K562 (cell line): Measurements from ENCODE around the gene GABRB2. TPM values are rescaled to one million over a fixed set of nuclear protein-coding genes. Genes with fewer than 3 reads are reported as not detected.

Experiments used
- ATAC-seq: fragments of 200-7000 bp; cut with Tn5 transposase; 3 replicates; pipeline ENCODE4 v1.9.1; 2020; ENCODE audit warnings: moderate library complexity
- BruUV-seq: library from RNA; stranded (reverse); fragments of 400-500 nt; replicated peaks from 2 replicates; lab custom pipeline; 2021; lab: Mats Ljungman, UMichigan
- CTCF ChIA-PET: fragments of 300-600 bp; formaldehyde crosslinking; extraction: SDS; loops from one replicate; lab custom pipeline; 2021; ENCODE audit warnings: low intra/inter-chr PET ratio; lab: Yijun Ruan, JAX
- POLR2A ChIA-PET: fragments of 300-600, 350-650 bp; sonication (Branson Sonifier 250); formaldehyde crosslinking; extraction: SDS; loops from one replicate; lab custom pipeline; 2021; ENCODE audit warnings: antibody characterized with exemption, inconsistent platforms; lab: Yijun Ruan, JAX
- DNase-seq, 4 experiments: peaks; one replicate each; pipeline versions ENCODE4 v3.0.0 to v3.0.0-alpha.2; 2011 to 2018; ENCODE audit warnings: low spot score in 3 of 4, mixed read lengths in 3 of 4; ENCODE audit errors: extremely low read depth in 1 of 4
- FAIRE-seq: peaks from 2 replicates; lab custom pipeline; 2011; peaks lifted over from hg19 to GRCh38; lab: Jason Lieb, UNC
- H2AFZ ChIP-seq: 2 replicates; pipeline ENCODE4 v1.6.0; 2011; ENCODE audit warnings: low read depth, low read length, control low read depth, inconsistent platforms
- H3K27ac ChIP-seq: fragments of 200-600 bp; 3 replicates; pipeline ENCODE4 v1.8.0; 2011; ENCODE audit warnings: low read depth, mild to moderate bottlenecking, control low read depth, inconsistent platforms, low read length, moderate library complexity, mixed read lengths; ENCODE audit errors: extremely low read depth
- H3K27me3 ChIP-seq, 2 experiments: fragments of 300-600 bp in 1 of 2; 2 replicates in 1 of 2; 3 replicates in 1 of 2; pipeline versions ENCODE4 v1.6.0 to v1.8.0; 2011; ENCODE audit warnings: inconsistent platforms in 2 of 2, low read length in 2 of 2, mild to moderate bottlenecking in 1 of 2, mixed read lengths in 1 of 2, moderate library complexity in 1 of 2; ENCODE audit not compliant: control insufficient read depth in 2 of 2, insufficient read depth in 2 of 2
- H3K36me3 ChIP-seq: fragments of 300-600 bp; 3 replicates; pipeline ENCODE4 v1.8.0; 2011; ENCODE audit warnings: mild to moderate bottlenecking, low read length, inconsistent platforms; ENCODE audit not compliant: control insufficient read depth, insufficient read depth
- H3K4me1 ChIP-seq, 2 experiments: fragments of 200-600 bp in 1 of 2; replicated peaks in 1 of 2; 2 replicates in 1 of 2; 3 replicates in 1 of 2; pipeline versions ENCODE4 v1.5.1 to v1.8.0; 2011; ENCODE audit warnings: inconsistent platforms in 2 of 2, low read length in 2 of 2, mild to moderate bottlenecking in 1 of 2, mixed read lengths in 1 of 2, moderate library complexity in 1 of 2; ENCODE audit not compliant: control insufficient read depth in 2 of 2, insufficient read depth in 2 of 2
- H3K4me2 ChIP-seq: 2 replicates; pipeline ENCODE4 v1.6.1; 2011; ENCODE audit warnings: low read length, control low read depth, inconsistent platforms, mixed read lengths; ENCODE audit not compliant: insufficient read depth
- H3K4me3 ChIP-seq: fragments of 200-600 bp; sonication (generic), shearing (Covaris generic); 2 replicates; pipeline ENCODE4 v1.5.1; 2016; ENCODE audit warnings: control low read depth, inconsistent platforms
- H3K79me2 ChIP-seq: fragments of 200-600 bp; 3 replicates; pipeline ENCODE4 v1.8.0; 2011; ENCODE audit warnings: low read length, inconsistent platforms; ENCODE audit not compliant: control insufficient read depth, insufficient read depth
- H3K9ac ChIP-seq, 2 experiments: 2 replicates each; pipeline versions ENCODE4 v1.6.0 to v1.6.1; 2011; ENCODE audit warnings: low read depth in 2 of 2, low read length in 2 of 2, control low read depth in 1 of 2, inconsistent platforms in 1 of 2, mild to moderate bottlenecking in 1 of 2, mixed read lengths in 1 of 2; ENCODE audit not compliant: insufficient read depth in 1 of 2
- H3K9me1 ChIP-seq: one replicate; pipeline ENCODE4 v1.6.0; 2011; ENCODE audit warnings: inconsistent platforms, mild to moderate bottlenecking, low read length, moderate library complexity; ENCODE audit not compliant: control insufficient read depth, insufficient read depth
- H3K9me3 ChIP-seq: replicated peaks from 2 replicates; pipeline ENCODE4 v1.5.1; 2011; ENCODE audit warnings: low read depth, low read length, inconsistent platforms; ENCODE audit not compliant: control insufficient read depth, insufficient read depth
- H4K20me1 ChIP-seq: replicated peaks from 2 replicates; pipeline ENCODE4 v1.6.1; 2011; ENCODE audit warnings: low read length, inconsistent platforms, mixed read lengths; ENCODE audit not compliant: control insufficient read depth, insufficient read depth
- ETV1 ChIP-seq: fragments of 450-650 bp; conservative IDR thresholded peaks from 2 replicates; pipeline ENCODE4 v1.6.1; 2016; ENCODE audit warnings: missing genetic modification characterization, control low read depth, low read depth, missing compliant biosample characterization
- GABPB1 ChIP-seq: sonication (generic); formaldehyde crosslinking; IDR thresholded peaks from 2 replicates; pipeline ENCODE4 v1.8.0; 2022; ENCODE audit warnings: mild to moderate bottlenecking, missing genetic modification reagents
- GTF2F1 ChIP-seq: IDR thresholded peaks from 2 replicates; pipeline ENCODE4 v1.6.1; 2011; ENCODE audit warnings: low read depth, low read length, improper control_type of control experiment
- PHB2 ChIP-seq: fragments of 450-650 bp; IDR thresholded peaks from 2 replicates; pipeline ENCODE4 v1.6.1; 2017; ENCODE audit warnings: low read depth
- PTBP1 ChIP-seq: fragments of 200-400 bp; formaldehyde crosslinking; IDR thresholded peaks from 2 replicates; pipeline ENCODE4 v1.6.1; 2017; ENCODE audit warnings: low read depth, low read length
- SREBF2 ChIP-seq: sonication (generic); formaldehyde crosslinking; IDR thresholded peaks from 2 replicates; pipeline ENCODE4 v1.4.0; 2020; ENCODE audit warnings: mild to moderate bottlenecking, missing genetic modification reagents
- TRIM28 ChIP-seq: fragments of 450-650 bp; IDR thresholded peaks from 2 replicates; pipeline ENCODE4 v1.6.1; 2017
- ZNF280B ChIP-seq: fragments of 250-450 bp; sonication (Bioruptor Pico); IDR thresholded peaks from 2 replicates; pipeline ENCODE4 v1.5.1; 2021; ENCODE audit warnings: mild to moderate bottlenecking
- ZNF592 ChIP-seq: fragments of 450-650 bp; IDR thresholded peaks from 2 replicates; pipeline ENCODE4 v1.6.1; 2017; ENCODE audit warnings: antibody characterized with exemption, mild to moderate bottlenecking
- WGBS: fragments of 100-300 bp; shearing (Covaris generic); methylation state at CpG from one replicate; pipeline ENCODE4 v1.1.6; 2016; ENCODE audit warnings: low coverage, mixed read lengths; ENCODE audit not compliant: insufficient coverage; ENCODE audit errors: missing lambda C conversion rate; 5-methylcytosine and 5-hydroxymethylcytosine counted together
- in situ Hi-C: fragments of 300-500 bp; cut with MboI; formaldehyde crosslinking; loops from 4 replicates; pipeline ENCODE4 v1.15.0; 2018; ENCODE audit warnings: inconsistent platforms, mixed read lengths
- intact Hi-C: fragments of 100-400 bp; cut with micrococcal nuclease; formaldehyde crosslinking; loops from 2 replicates; pipeline ENCODE4 v1.14.2; 2022
- polyA plus RNA-seq, 8 experiments: library from polyadenylated mRNA; depleted of rRNA in 4 of 8; stranded (reverse) in 5 of 8; unstranded in 3 of 8; fragments of >200 nt; fragmentation: Nextera tagmentation in 2 of 8; fragmentation: Illumina TruSeq in 1 of 8; extraction: Ambion mirVana in 2 of 8; extraction: Trizol in 1 of 8; gene quantifications; 2 replicates each; pipeline versions ENCODE4 v1.2.1 to v1.2.3, GENCODE V29; 2011 to 2014; ENCODE audit warnings: inconsistent platforms in 1 of 8, missing spikeins in 1 of 8
- total RNA-seq, 7 experiments: library from RNA; depleted of rRNA in 6 of 7; stranded (reverse); fragments of >200 nt in 6 of 7; fragmentation: Illumina TruSeq in 2 of 7; extraction: Trizol in 2 of 7; gene quantifications; 2 replicates each; pipeline versions ENCODE4 v1.2.1 to v1.2.3, GENCODE V29; 2011 to 2021; ENCODE audit warnings: low replicate concordance in 1 of 7
- TF ChIP-seq, protein P1 (sequence below), 2 experiments: fragments of 450-650 bp in 1 of 2; sonication (generic) in 1 of 2; formaldehyde crosslinking in 1 of 2; IDR thresholded peaks in 1 of 2; conservative IDR thresholded peaks in 1 of 2; 2 replicates each; pipeline versions ENCODE4 v1.6.1 to v1.8.1; 2016 to 2023; ENCODE audit warnings: mild to moderate bottlenecking in 2 of 2, moderate library complexity in 2 of 2, inconsistent platforms in 1 of 2, missing genetic modification reagents in 1 of 2

The GABRB2 gene
- total and polyA plus RNA-seq, 9 of the 15 experiments (the other 6 are each of a cell fraction or from before 2014, with no cell fraction given) = not detected

GRCh38 chr5:161302559-161302958 lies 244.0 kb downstream of the GABRB2 start:
- Histone ChIP-seq H3K27me3 (no peaks in the 10 kb centered on the region), H3K79me2 (no peaks in the 10 kb centered on the region), H3K4me3 (no peak overlapping the region), H2AFZ (no peak overlapping the region), H3K9me3 (no peaks in the 10 kb centered on the region), H3K36me3 (no peaks in the 10 kb centered on the region), H3K4me1 (no peaks in the 10 kb centered on the region), H3K9ac (no peak overlapping the region), H3K9me1 (no peaks in the 10 kb centered on the region), H3K27ac (no peak overlapping the region), H4K20me1 (no peaks in the 10 kb centered on the region), H3K4me2 (no peak overlapping the region)
- no peak for DNase-seq
- CTCF ChIA-PET = no interaction called here
- ATAC-seq = no peak
- in situ Hi-C loops (no loop called here), intact Hi-C loops (no loop called here)
- no peak for FAIRE-seq
- 0% methylated on average over 1 of the region's 1 CpG for WGBS
- no TSS peak for BruUV-seq
- POLR2A ChIA-PET = no interaction called here
- no peak for TF ChIP-seq ZNF280B (CRISPR knock-in tag)

- intact Hi-C loops = no loop called here
- no peaks in the 10 kb centered on the region for H3K9me1 ChIP-seq
- no peaks in the 10 kb centered on the region for H4K20me1 ChIP-seq
- no peak for DNase-seq
- no TSS peak for BruUV-seq
- H3K27me3 ChIP-seq = no peaks in the 10 kb centered on the region
- H3K36me3 ChIP-seq = no peaks in the 10 kb centered on the region
- H3K4me2 ChIP-seq = no peak overlapping the region
- no peak overlapping the region for H2AFZ ChIP-seq
- no peaks in the 10 kb centered on the region for H3K79me2 ChIP-seq
- no peaks in the 10 kb centered on the region for H3K4me1 ChIP-seq
- no peak for FAIRE-seq
- H3K9ac ChIP-seq = no peak overlapping the region
- in situ Hi-C loops = no loop called here
- ChIA-PET CTCF (no interaction called here), POLR2A (interaction anchor here (0.9 kb wide), 1 partner anchor 45 kb away, joined by 3 read pairs; no protein-coding TSS in a partner anchor)
- no peaks in the 10 kb centered on the region for H3K9me3 ChIP-seq
- no peak overlapping the region for H3K4me3 ChIP-seq
- WGBS = 0% methylated on average over 2 of the region's 2 CpGs
- ATAC-seq = no peak
- no peak overlapping the region for H3K27ac ChIP-seq
- TF ChIP-seq PHB2 (no peak), TRIM28 (no peak), ZNF592 (no peak), GTF2F1 (no peak), PTBP1 (no peak), SREBF2 (CRISPR knock-in tag) (no peak), ETV1 (tag) (no peak), GABPB1 (no peak)
- TF ChIP-seq, protein P1, sequence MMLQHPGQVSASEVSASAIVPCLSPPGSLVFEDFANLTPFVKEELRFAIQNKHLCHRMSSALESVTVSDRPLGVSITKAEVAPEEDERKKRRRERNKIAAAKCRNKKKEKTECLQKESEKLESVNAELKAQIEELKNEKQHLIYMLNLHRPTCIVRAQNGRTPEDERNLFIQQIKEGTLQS (IDR thresholded peaks at IDR 0.05) = no peak
- TF ChIP-seq, protein P1 (CRISPR knock-in tag; conservative IDR thresholded peaks at IDR 0.05) = no peak
Observed at GRCh38 chr5:161301586-161301985, 244.9 kb downstream of the GABRB2 start.
